HCT116 (cell line): ENCODE measurements around the gene AKIRIN2. TPM values are rescaled to one million over a fixed set of nuclear protein-coding genes. Genes with fewer than 3 reads are reported as not detected.

Experiments used
- ATAC-seq: fragments of 200-7000 bp; cut with Tn5 transposase; 2 replicates; pipeline ENCODE4 v1.9.1; 2020; ENCODE audit warnings: mild to moderate bottlenecking, moderate library complexity
- BruUV-seq: library from RNA; stranded (reverse); fragments of 400-500 nt; replicated peaks from 2 replicates; lab custom pipeline; 2021; lab: Mats Ljungman, UMichigan
- CTCF ChIA-PET: fragments of 300-600 bp; sonication (Branson Sonifier 250); formaldehyde crosslinking; loops from one replicate; lab custom pipeline; 2021; ENCODE audit warnings: antibody characterized with exemption; lab: Charles Lee
- POLR2A ChIA-PET: fragments of 300-600, 350-600 bp; sonication (Branson Sonifier 250); formaldehyde crosslinking; loops from one replicate; lab custom pipeline; 2021; ENCODE audit warnings: antibody characterized with exemption; lab: Charles Lee
- RAD21 ChIA-PET, 2 experiments: fragments of 300-600 bp; sonication (Branson Sonifier 250); formaldehyde crosslinking; loops; one replicate each; lab custom pipeline; 2023; ENCODE audit warnings: low total read pairs in 2 of 2; ENCODE audit not compliant: uncharacterized antibody in 2 of 2, unreplicated experiment in 2 of 2, low non-redundant PET in 1 of 2; lab: Charles Lee
- DNase-seq: peaks from one replicate; pipeline ENCODE4 v3.0.0-alpha.2; 2010; ENCODE audit warnings: low read depth, low spot score
- H2AFZ ChIP-seq: fragments of 200-600 bp; shearing (Covaris generic), sonication (generic); 2 replicates; pipeline ENCODE4 v1.6.1; 2017; ENCODE audit warnings: low read depth, mixed run types, mixed read lengths, antibody characterized with exemption, low read length; ENCODE audit not compliant: poor library complexity, severe bottlenecking
- H3K27ac ChIP-seq: 2 replicates; pipeline ENCODE4 v1.5.1; 2012; ENCODE audit warnings: low read depth, low read length
- H3K27me3 ChIP-seq: fragments of 200-600 bp; sonication (generic); 2 replicates; pipeline ENCODE4 v1.6.1; 2016; ENCODE audit warnings: mixed run types, low read length, mixed read lengths; ENCODE audit not compliant: insufficient read depth
- H3K36me3 ChIP-seq, 2 experiments: fragments of 200-500 bp in 1 of 2; fragments of 200-600 bp in 1 of 2; sonication (Bioruptor generic) in 1 of 2; sonication (generic) in 1 of 2; 2 replicates each; pipeline versions ENCODE4 v1.5.1 to v1.6.1; 2014 to 2016; ENCODE audit warnings: low read length in 2 of 2, inconsistent platforms in 1 of 2, mixed read lengths in 1 of 2, mixed run types in 1 of 2; ENCODE audit not compliant: insufficient read depth in 2 of 2, control insufficient read depth in 1 of 2
- H3K4me1 ChIP-seq, 2 experiments: fragments of 200-600 bp in 1 of 2; sonication (generic) in 1 of 2; 2 replicates each; pipeline versions ENCODE4 v1.5.1 to v1.6.1; 2012 to 2017; ENCODE audit warnings: low read length in 2 of 2, inconsistent platforms in 1 of 2, mild to moderate bottlenecking in 1 of 2, mixed read lengths in 1 of 2, mixed run types in 1 of 2, moderate library complexity in 1 of 2; ENCODE audit not compliant: insufficient read depth in 2 of 2, control insufficient read depth in 1 of 2
- H3K4me2 ChIP-seq: fragments of 200-600 bp; sonication (generic); 2 replicates; pipeline ENCODE4 v1.6.1; 2017; ENCODE audit warnings: mixed run types, low read length, mixed read lengths
- H3K4me3 ChIP-seq, 2 experiments: fragments of 200-600 bp in 1 of 2; sonication (generic) in 1 of 2; replicated peaks in 1 of 2; 2 replicates each; pipeline ENCODE4 v1.5.1; 2011 to 2016; ENCODE audit warnings: low read length in 2 of 2, control low read depth in 1 of 2, low read depth in 1 of 2, mild to moderate bottlenecking in 1 of 2, mixed read lengths in 1 of 2, mixed run types in 1 of 2
- H3K79me2 ChIP-seq: fragments of 200-600 bp; sonication (generic); 2 replicates; pipeline ENCODE4 v1.6.1; 2017; ENCODE audit warnings: mild to moderate bottlenecking, mixed run types, low read length, moderate library complexity, mixed read lengths; ENCODE audit not compliant: insufficient read depth
- H3K9ac ChIP-seq: fragments of 200-600 bp; sonication (generic); 2 replicates; pipeline ENCODE4 v1.6.1; 2016; ENCODE audit warnings: low read length, mixed read lengths
- H3K9me2 ChIP-seq: fragments of 200-600 bp; sonication (generic), shearing (Covaris generic); 2 replicates; pipeline ENCODE4 v1.6.1; 2017; ENCODE audit warnings: mixed run types, mild to moderate bottlenecking, moderate library complexity; ENCODE audit not compliant: insufficient read depth
- H3K9me3 ChIP-seq, 2 experiments: fragments of 200-500 bp in 1 of 2; fragments of 200-600 bp in 1 of 2; sonication (Bioruptor generic) in 1 of 2; sonication (generic) in 1 of 2; 2 replicates each; pipeline ENCODE4 v1.6.1; 2014 to 2017; ENCODE audit warnings: low read length in 2 of 2, mixed read lengths in 2 of 2, inconsistent platforms in 1 of 2, low read depth in 1 of 2, mild to moderate bottlenecking in 1 of 2, mixed run types in 1 of 2, moderate library complexity in 1 of 2; ENCODE audit not compliant: control insufficient read depth in 1 of 2, insufficient read depth in 1 of 2
- H4K20me1 ChIP-seq: fragments of 200-600 bp; sonication (generic), shearing (Covaris generic); 2 replicates; pipeline ENCODE4 v1.6.1; 2017; ENCODE audit warnings: mixed run types, mild to moderate bottlenecking, moderate library complexity; ENCODE audit not compliant: insufficient read depth
- CTCF ChIP-seq, 3 experiments: fragments of 200-600 bp in 1 of 3; sonication (generic) in 1 of 3; IDR thresholded peaks in 2 of 3; conservative IDR thresholded peaks in 1 of 3; 2 replicates each; pipeline ENCODE4 v1.5.1; 2012 to 2017; ENCODE audit warnings: low read depth in 2 of 3, low read length in 2 of 3, antibody characterized with exemption in 1 of 3, borderline replicate concordance in 1 of 3, control low read depth in 1 of 3, mild to moderate bottlenecking in 1 of 3, mixed read lengths in 1 of 3, mixed run types in 1 of 3, moderate library complexity in 1 of 3; ENCODE audit not compliant: insufficient read depth in 1 of 3
- EGR1 ChIP-seq: IDR thresholded peaks from 2 replicates; pipeline ENCODE4 v1.6.1; 2012; ENCODE audit warnings: low read depth
- FOSL1 ChIP-seq: IDR thresholded peaks from 2 replicates; pipeline ENCODE4 v1.6.1; 2012; ENCODE audit warnings: low read depth
- JUND ChIP-seq: IDR thresholded peaks from 2 replicates; pipeline ENCODE4 v1.6.1; 2012
- POLR2A ChIP-seq: IDR thresholded peaks from 2 replicates; pipeline ENCODE4 v1.7.0; 2011; ENCODE audit warnings: borderline replicate concordance; ENCODE audit not compliant: insufficient read depth, insufficient read length; ENCODE audit errors: extremely low read depth
- POLR2AphosphoS5 ChIP-seq: IDR thresholded peaks from 2 replicates; pipeline ENCODE4 v1.6.1; 2011; ENCODE audit warnings: mild to moderate bottlenecking, low read depth, low read length, moderate library complexity
- RAD21 ChIP-seq: IDR thresholded peaks from 2 replicates; pipeline ENCODE4 v1.6.1; 2012; ENCODE audit warnings: low read depth, mild to moderate bottlenecking
- REST ChIP-seq: IDR thresholded peaks from 2 replicates; pipeline ENCODE4 v1.6.1; 2012; ENCODE audit warnings: low read depth
- SP1 ChIP-seq: IDR thresholded peaks from 2 replicates; pipeline ENCODE4 v1.6.1; 2012; ENCODE audit warnings: low read depth
- SRF ChIP-seq: IDR thresholded peaks from 2 replicates; pipeline ENCODE4 v1.6.1; 2012; ENCODE audit warnings: low read depth
- TCF7L2 ChIP-seq: IDR thresholded peaks from 2 replicates; pipeline ENCODE4 v1.7.0; 2011; ENCODE audit warnings: borderline replicate concordance, inconsistent platforms; ENCODE audit not compliant: insufficient read depth, insufficient read length; ENCODE audit errors: extremely low read depth
- ZFX ChIP-seq: fragments of 450-650 bp; IDR thresholded peaks from 2 replicates; pipeline ENCODE4 v1.6.1; 2017
- ZNF274 ChIP-seq: fragments of 200-500 bp; sonication (Bioruptor generic); IDR thresholded peaks from 2 replicates; pipeline ENCODE4 v1.6.1; 2014; ENCODE audit warnings: mild to moderate bottlenecking, low read depth, low read length, inconsistent platforms
- intact Hi-C: fragments of 100-400 bp; cut with micrococcal nuclease; formaldehyde crosslinking; loops from 2 replicates; pipeline ENCODE4 v1.10.0; 2022
- total RNA-seq: library from RNA; stranded (reverse); gene quantifications from one replicate; pipeline ENCODE4 v1.2.1, GENCODE V29; 2021; ENCODE audit not compliant: unreplicated experiment
- TF ChIP-seq, protein P1 (sequence below): IDR thresholded peaks from 2 replicates; pipeline ENCODE4 v1.6.1; 2012

AKIRIN2 gene
- total RNA-seq, 1 experiment from 2014 or later = 54.8 TPM

- H3K9me3 ChIP-seq = no peaks in the 10 kb centered on the region
- intact Hi-C loops = no loop called here
- no peak overlapping the region for H3K27ac ChIP-seq
- H2AFZ ChIP-seq = no peak overlapping the region
- DNase-seq = no peak
- no peaks in the 10 kb centered on the region for H4K20me1 ChIP-seq
- TF ChIP-seq ZNF274 = no peak
- TF ChIP-seq POLR2A = no peak
- TF ChIP-seq POLR2AphosphoS5 = no peak
- TF ChIP-seq, protein P1, sequence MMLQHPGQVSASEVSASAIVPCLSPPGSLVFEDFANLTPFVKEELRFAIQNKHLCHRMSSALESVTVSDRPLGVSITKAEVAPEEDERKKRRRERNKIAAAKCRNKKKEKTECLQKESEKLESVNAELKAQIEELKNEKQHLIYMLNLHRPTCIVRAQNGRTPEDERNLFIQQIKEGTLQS = no peak
- no peak for TF ChIP-seq REST
- no peak for TF ChIP-seq CTCF (IDR thresholded peaks at IDR 0.05 in 2 of 3, conservative IDR thresholded peaks at IDR 0.05 in 1 of 3; ENCODE audit: borderline replicate concordance in 1 of 3, insufficient read depth in 1 of 3, low read depth in 2 of 3, low read length in 2 of 3)
- TF ChIP-seq TCF7L2 = no peak
- TF ChIP-seq RAD21 = no peak
- TF ChIP-seq EGR1 = no peak
- TF ChIP-seq SP1 = no peak
- no peak for TF ChIP-seq FOSL1
- no peak for TF ChIP-seq JUND
- no peak for TF ChIP-seq ZFX
- no peak for TF ChIP-seq SRF
- H3K9ac ChIP-seq = no peak overlapping the region
- RAD21 ChIA-PET = no interaction called here
- H3K9me2 ChIP-seq = no peaks in the 10 kb centered on the region
- H3K27me3 ChIP-seq = no peaks in the 10 kb centered on the region
- no peak overlapping the region for H3K4me2 ChIP-seq
- POLR2A ChIA-PET = no interaction called here
- H3K79me2 ChIP-seq = peaks cover 9% of the 10 kb centered on the region; the same call in 1 of the 2 replicates
- no peak overlapping the region for H3K4me3 ChIP-seq
- no peaks in the 10 kb centered on the region for H3K4me1 ChIP-seq
- H3K36me3 ChIP-seq = peaks cover 10 to 12% of the 10 kb centered on the region in 2 experiments
- CTCF ChIA-PET = no interaction called here
- ATAC-seq = no peak
- no TSS peak for BruUV-seq
These were observed 30.4 kb downstream of the AKIRIN2 start for GRCh38 chr6:87671555-87672029.
